Stimulated activated CD4-positive, alpha-beta T cell treated with anti-CD3 and anti-CD28 coated beads, Interleukin-15, amount 100 ng/mL, for 1 hour (primary cell): ENCODE results near the gene PDGFA.

Experiments used
- DNase-seq, 2 donors: peaks; one replicate each; pipeline ENCODE4 v3.0.0-alpha.2; 2020; ENCODE audit warnings: low read depth in 1 of 2, low spot score in 1 of 2

PDGFA gene

DNA sequence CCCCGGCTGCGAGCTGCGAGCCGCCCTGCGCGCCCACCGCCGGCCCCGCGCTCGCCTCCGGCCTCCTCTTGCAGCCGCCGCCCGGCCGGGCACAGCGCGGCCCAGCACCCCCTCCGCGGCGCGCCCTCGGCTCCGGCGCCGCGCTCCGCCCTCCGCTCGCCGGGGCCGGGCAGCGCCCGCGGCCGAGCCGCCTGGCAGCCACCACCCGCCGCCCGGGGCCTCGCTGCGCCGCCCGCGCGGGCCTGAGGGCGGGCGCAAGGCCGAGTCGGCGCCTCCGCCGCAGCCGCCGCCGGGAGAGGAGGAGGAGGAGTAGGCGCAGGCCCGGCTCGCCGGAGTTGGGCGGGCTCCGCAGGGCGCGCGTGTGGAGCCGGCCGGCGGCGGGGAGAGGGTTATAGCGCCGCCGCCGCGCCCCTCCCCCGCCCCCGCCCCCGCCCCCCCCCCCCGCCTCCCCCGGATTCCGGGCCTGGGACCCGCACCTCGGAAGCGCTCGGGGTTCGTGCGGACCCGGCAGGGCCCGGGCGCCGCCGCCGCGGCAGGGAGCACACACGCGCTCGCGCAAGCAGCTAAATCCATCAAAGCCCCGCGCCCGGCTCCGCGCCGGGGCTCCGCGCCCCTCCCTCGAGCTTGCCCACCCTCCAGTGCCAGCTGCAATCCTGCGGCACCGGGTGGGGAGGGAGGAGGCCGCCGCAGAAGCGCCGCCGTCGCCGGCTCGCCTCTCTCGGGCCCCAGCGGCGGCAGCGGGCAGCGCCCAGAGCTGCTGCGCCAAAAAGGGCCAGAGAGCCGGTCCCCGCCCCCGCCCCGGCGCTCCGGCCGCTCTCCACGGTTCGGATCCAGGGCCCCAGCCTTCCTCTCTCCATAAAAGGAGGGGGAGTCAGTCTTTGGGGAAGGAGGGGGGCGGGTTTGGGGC, at the start of gene PDGFA:
PDGFA (minus strand) TSS at position 363 of the 907 bp plus-strand sequence. CDS start 845 bp downstream, outside the sequence.
- no peak for DNase-seq

DNA sequence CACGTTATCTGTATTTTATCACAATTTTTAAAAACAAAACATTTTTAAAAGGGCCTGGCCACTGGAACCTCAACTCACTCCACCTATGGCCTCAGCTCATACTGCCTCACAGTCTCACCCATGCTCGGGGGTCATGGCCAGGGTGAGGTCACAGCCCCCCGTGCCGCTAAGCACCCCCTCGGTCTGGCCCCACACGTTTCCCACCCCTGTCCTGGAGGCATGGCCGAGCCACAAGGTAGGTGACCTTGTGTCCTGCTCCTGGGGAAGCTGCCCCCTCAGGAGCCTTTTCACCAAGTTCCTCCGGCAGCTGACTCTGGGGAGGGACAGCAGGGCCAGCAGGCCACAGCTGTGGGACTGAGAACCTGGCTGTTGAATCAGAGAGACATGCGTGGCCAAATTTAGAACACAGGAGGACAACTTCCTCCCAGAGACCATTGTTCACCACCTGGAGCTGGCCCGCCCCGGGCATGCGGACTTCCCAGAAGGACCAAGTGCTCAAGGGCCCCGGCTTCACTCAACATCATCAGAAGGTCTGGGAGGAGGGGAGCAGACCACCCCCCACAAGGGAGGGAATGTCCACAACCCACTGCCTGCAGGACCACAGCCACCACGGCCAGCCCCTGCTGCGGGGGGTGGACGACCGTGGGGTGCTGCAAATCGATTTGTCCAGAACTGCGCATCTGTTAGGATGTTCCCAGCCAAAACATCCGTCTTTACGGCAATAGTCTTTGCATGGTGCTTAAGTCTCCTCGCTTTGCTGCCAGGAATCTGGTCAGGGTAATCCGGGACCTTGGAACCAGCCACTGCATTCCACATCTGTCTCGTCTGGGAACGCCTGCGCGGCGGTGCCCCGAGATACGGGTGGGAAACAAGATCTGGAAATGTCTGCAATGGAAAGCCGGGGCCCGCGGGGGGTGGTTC, 48.6 kb upstream of the PDGFA start:
- no peak for DNase-seq

DNA sequence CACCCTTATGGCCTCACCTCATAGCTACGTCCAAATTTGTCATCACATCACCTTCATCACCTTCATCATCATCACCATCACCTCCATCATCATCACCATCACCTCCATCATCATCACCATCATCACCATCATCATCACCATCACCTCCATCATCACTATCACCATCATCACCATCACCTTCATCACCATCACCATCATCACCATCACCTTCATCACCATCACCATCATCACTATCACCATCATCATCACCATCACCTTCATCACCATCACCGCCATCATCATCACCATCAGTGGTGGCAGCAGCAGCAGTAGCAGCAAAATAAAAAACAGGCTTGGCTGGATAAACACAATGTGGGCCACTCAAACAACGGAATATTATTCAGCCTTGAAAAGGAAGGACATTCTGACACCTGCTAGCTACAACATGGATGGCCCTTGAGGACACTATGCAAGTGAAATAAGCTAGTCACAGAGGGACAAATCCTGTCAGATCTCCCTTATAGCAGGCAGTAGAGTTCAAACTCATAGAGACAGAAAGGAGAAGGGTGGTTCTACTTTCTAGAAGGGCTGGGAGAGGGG, 47.7 kb upstream of the PDGFA start:
- DNase-seq: no peak

DNA sequence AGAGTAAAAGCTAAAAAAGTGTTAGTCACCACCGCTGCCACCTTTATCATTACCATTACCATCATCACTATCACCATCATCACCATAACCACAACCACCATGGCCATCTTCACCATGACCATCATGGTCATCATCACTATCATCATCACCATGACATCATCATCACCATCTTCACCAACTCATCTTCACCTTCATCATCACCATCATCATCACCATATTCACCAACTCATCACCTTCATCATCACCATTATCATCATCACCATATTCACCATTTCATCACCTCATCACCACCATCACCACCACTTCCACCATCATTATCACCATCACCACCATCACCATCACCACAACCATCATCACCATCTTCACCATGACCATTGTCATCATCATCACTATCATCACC, 46.5 kb upstream of the PDGFA start:
- no peak for DNase-seq

DNA sequence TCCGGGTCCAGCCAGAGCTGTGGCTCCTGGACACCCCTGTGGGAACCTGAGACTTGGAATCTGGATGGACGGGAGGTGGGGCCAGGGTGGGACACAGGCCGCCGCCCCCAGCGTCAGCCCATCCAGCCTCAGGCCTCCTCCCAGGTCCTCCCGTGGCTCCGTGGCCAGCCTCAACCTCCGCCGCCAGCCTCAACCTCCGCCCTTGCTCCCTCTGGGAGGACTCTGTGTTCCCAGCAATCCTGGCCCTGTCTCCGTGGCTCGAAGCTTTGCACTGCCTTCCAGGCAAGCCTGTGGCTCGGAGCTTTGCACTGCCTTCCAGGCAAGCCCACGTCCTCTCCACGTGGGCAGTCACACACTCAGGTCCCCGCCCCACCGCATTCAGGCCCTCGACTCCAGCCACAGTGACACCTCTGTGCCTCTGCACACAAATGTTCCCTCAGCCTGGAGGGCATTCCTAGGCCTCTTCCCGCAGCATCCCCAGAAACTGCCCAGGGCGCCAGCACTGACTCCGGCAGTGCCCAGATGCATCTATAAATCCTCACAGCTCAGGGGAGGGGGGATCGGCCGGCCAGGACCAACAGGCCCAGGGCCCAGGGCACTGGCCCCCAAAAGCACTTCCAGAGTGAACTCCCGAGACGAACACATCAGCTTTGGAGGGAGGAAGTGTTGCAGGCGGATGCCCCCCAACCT, 44.7 kb upstream of the PDGFA start:
- DNase-seq: no peak

DNA sequence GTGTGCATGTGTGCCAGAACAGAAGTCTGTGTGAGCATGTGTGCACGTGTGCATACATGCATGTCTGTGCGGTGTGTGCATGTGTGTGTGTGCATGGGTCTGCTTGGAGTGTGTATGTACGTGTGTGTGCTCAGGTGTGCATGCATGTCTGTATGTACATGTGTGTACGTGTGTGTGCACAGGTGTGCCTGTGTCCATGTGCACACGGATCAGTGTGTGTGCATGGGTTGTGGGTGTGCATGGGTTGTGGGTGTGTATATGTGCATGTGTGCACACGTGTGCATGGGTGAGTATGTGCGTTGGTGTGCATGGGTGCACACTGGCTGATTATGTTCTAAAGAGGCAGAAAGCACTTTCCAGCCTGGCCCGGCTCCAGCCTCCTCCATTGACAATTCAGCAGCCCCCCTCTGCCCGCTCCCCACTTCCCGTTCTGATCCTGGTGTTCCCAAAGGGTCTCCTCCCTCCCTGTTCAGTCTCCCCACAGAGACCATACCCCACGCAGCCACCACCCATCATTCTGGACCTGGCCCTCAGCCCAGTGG, 44.1 kb upstream of the PDGFA start:
- DNase-seq: no peak

DNA sequence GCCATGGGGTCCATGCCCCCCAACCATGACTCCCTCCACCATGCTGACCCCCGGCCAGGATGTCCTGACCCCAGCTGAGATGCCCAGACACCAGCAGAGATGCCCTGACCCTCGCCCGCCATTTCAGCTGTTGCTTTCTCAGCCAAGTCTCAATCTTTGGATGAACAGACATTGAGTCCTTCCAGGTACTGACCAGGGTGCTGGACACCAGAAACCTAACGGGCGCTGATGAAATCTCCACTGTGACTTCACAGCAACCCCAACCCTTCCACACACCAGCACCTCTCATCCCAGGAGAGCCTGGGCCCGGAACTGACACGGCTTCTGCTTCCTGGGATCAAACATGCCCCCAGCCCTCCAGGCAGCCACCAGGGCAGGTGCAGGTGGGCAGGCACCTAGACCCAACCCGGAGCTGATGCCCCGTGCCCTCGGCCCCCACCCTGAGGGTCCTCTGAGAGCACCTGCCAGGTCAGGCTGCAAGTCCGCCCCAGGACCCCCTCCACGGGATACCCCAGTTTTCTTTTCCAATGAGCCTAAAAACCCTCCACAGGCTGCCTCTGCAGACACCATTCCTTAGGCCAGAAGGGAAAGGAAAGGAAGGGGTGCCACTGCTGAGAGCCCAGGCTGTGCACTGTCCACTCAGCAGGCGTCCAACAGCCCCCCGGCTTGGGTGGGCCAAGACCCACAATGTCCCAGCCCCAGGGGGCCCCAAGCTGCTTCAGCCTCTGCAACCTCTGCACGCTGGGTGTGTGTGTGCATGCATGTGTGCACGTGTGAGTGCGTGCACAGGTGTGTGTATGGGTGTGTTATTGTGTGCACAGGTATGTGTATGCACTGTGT, 43.4 kb upstream of the PDGFA start:
- no peak for DNase-seq

DNA sequence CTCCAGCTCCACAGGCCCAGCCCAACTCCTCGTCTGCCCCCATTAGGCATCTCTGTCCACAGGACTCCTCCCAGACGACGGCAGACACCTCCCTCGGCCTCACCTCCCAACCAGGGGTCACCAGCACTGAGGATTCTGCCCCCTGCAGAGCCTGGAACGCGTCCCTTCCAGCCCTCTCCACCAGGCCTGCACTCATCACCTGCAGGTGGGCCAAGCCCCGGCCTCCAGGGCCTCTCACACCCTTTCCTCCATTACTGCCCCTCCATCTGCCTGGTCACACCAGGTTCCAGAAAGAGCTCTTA, 42.7 kb upstream of the PDGFA start:
- DNase-seq: no peak

DNA sequence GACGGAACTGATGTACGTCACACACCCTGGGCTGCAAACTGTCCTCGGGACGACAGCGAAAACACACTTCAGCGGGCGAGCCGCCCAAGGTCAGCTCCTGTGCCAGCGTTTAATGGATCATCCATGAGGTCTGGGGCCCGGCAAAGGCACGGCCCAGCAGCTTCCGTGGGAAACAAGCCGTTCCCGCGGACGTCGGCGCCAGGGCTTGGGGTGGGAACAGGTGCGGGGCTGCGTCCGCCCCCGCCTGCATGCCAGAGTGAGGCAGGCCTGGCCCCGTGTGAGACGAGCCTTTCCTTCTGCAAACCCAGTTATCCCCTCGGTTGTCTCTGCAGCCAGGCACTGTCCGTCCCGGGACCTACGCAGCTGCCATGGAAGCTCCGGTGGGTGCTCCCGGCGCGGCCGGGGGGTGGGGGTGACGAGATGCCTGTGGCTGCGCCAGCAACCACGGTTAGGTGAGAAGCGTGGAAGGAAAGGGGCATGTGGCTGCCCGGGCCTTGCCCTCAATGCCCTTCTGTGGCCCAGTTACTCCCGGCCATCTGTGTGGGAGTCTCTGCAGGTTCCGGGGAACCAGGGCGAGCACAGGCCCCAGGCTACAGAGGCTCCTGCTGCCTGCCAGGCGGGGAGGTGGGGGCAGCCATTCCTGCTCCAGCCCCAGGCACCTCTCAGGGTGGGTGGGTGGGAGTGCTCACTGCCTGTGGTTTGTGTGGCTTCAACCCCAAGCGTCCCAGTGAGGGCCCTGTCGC, 42.2 kb upstream of the PDGFA start:
- no peak for DNase-seq

DNA sequence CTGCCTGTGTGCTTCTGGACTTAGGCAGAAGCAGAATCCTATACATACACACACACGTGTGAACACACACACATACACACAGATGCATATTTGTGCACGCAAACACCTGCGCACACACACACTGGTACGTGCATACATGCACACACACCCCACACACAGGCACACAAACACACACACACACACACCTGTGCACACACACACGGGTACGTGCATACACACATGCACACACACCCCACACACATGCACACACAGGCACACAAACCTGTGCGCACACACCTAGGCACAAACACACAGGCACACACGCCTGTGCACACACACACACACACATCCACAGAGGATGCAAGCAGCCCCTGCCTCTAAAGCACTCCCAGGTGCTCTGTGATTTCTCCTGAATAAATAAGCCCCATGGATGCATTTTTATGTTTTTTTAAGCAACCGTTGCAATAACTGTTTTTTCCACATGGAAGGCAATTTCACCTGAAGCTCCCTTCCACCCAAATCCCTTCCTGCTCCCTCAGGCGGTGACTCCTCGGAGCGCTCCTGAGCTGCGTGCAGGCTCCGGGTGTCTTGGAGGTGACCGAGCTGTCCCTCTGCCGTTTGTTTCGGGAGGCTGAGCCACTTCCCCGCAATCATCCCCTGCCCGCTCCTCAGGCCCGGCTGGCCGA, 41.5 kb upstream of the PDGFA start:
- no peak for DNase-seq

DNA sequence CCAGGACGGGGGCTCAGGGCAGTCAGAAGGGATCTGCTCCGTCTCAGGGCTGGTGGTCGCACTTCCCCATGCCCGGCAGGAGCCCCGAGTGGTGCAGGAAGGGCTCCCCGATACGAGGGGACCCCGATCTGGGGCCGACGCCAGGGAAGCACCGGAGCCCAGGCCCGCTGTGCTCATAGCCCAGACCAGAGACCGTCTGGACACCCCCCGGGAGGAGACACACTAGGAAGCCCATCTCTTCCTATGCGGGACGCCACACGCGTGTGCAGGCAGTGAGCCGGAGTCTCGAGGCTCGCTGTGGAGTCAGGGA, 39.7 kb upstream of the PDGFA start:
- DNase-seq: no peak

DNA sequence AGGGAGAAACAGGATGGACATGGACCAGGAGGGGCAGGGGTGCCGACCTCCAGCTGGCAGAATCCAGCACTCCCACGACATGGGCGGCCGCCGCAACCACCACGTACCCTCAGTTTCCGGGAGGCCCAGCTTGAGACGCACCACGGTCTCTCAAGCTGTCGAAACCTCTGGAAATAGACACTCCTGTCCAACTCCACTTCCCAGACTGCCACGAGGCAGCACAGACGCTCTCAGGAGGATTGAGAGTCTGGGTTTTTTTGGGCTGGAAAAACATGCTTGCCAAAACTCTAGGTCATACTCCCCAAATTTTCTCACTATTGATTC, 37.9 kb upstream of the PDGFA start:
- DNase-seq: no peak

DNA sequence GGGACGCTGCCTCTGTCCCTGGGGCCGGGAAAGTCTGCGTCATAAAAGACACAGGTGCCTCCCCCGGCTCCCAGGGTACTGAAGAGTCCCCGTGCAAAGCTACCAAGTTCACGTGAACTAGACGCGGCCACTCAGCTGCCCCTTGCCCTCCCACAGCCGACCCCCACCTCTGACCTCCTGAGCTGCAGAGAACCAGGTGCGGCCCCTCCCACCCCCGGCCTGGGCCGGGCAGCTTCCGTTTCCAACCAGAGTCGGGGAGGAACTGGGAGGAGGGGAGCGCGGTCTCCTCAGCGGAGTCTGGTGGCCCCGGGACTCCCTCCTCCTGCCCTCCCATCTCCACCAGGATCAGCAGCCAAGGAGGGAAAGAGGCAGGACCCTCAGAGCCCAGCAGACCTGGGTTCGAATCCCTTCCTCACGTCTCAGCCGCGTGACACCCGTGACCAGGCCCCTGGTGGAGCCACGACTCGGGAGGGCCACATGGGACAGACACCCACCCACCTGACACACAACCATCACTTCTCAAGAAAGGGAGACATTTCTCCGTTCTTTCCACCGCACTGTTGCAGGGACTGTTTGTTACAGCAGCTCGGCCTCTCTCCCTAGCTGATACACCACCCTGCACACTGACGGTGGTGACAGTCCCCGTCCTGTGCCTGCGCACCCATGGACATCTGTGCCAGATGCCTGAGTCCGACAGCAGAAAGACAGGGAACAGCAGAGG, 37.4 kb upstream of the PDGFA start:
- DNase-seq: no peak

DNA sequence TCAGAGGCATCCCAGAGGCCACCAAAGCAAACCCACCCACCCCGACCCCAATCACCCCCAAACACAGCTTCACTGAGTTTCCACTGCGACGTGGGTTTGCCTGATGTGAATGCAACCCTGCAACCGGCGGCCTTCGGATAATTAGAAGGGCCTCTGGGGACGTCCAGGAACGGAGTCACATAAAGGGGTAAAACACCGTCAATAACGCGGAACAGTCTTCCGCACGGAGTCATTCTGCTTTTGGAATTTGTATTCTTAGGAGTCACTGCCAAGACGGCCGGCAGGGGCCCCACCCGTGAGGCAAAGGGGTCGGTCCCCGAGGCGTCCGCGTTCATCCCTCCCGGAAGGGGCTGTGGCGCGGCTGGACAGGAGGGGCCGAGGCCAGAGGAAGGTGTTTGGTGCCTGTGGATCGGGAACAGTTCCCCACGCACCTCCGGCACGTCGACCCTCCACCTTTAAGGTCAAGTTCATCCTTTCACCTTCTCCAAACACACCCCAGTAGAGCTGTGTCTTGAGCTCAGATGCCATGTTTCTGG, 36.7 kb upstream of the PDGFA start:
- DNase-seq: no peak

DNA sequence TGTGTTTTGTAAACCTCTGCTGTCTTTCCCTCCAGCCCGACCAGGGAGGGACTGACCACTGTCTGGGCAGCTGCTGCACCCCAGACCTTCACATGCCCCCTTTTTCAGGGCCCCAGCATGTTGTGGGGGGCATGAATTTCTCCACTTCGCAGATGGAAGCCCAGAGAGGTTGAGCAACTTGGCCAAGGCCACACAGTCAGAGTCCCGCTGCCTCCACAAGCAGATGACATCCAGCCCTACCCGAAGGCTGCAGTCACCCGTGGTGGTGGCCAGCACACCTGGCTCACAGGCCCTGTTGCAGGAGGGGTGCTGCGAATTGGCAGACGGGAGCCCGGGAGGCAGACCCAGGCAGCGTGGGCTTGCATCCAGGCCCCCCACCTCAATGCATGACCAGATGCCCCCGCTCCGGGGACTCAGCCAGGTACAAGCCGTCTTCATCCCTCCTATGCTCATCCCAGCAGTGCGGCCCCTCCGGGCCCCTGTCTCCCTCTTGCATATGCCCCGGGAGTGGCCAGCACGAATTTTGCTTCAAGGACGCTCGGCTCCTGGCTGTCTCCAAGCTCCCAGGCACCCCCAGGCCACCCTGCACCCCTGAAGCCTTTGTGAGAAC, 36.0 kb upstream of the PDGFA start:
- DNase-seq: no peak

DNA sequence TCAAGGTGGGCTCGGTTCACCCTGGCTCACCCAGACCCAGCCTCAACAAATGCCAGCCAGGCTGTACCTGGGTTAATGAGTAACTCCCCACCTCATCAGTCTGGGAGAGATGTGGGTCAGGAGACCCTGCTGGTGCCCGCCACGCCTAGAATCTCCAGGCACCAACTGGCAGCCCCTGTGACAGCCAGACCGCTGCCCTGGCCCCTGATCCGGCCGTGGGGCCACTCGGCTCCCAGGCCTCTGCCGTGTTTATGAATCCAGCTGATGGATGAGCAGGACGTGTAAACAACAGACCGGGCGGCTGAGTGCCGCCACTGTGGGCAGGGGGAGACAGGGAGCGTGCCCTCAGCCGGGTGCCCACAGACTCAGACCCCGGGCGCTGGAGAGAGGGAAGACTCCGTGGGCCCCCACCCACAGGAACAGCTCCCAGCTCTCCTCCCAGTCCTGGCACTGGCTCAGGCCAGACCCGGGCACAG, 34.0 kb upstream of the PDGFA start:
- DNase-seq: no peak

DNA sequence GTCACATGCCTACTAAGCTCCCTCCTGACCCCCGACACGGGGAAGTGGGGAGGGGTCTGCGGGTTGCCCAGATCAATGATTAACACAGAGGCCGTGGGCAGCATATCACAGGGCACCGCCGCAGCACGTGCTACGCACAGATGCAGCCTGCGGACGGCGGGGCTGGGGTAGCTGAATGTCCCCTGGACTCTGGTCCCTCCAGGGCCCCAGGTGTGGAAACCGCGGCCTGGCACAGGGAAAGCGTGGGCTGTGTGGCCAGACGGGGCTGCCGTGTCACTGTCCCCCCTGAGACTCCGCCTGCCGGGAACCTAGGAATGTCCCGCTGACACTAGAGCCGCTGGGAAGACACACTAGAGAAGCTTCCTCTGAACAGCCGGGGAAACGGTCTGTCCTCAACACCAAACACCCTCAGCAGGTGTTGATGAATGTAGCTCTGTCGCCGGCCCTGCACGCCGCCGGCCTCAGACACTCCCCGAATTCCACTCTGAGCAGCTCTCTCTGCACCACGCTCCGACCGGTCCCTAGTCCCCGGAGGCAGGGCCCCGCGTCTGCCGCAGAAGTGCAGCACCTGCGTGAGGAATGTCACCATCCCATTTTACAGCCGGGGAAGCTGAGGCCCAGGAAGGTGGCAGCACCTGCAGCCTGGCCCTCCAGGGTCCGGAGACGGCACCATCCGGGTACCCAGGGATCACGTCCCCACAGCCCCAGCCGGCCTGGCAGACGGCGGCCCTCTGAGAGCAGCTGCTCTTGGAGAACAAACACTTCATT, 33.4 kb upstream of the PDGFA start:
- no peak for DNase-seq
